Posterior vena cava (tissue), 2 donors: ENCODE measurements around the gene LEAP2. TPM values are rescaled to one million over a fixed set of nuclear protein-coding genes. Genes with fewer than 3 reads are reported as not detected.
"Not testable (repeated sequence)": the region's sequence is repeated elsewhere in the genome, so short reads cannot be mapped to it uniquely, and the experiment has no call there.

ENCODE experiments used
- DNase-seq: peaks from one replicate; pipeline ENCODE4 v3.0.0-alpha.2; 2020; ENCODE audit warnings: low spot score
- intact Hi-C, 2 donors: fragments of 100-400 bp; cut with DNase I; formaldehyde crosslinking; loops; one replicate each; pipeline versions ENCODE4 v1.14.1 to v1.14.2; 2022 to 2023
- total RNA-seq, 2 donors: library from RNA; stranded (reverse); fragmentation: NEBNext Ultra II Directional; extraction: Animal tissue kit (Norgen Biotek cat#: 25700); gene quantifications; one replicate each; pipeline ENCODE4 v1.2.1, GENCODE V29; 2021
- donor health status: DM: yes; HTN: yes; CAD: no.
- donor health status: DM: yes; HTN: yes; CAD: no.

The LEAP2 gene
- total RNA-seq, 2 donors from 2014 or later, result 0.48 to 0.69 TPM

DNA sequence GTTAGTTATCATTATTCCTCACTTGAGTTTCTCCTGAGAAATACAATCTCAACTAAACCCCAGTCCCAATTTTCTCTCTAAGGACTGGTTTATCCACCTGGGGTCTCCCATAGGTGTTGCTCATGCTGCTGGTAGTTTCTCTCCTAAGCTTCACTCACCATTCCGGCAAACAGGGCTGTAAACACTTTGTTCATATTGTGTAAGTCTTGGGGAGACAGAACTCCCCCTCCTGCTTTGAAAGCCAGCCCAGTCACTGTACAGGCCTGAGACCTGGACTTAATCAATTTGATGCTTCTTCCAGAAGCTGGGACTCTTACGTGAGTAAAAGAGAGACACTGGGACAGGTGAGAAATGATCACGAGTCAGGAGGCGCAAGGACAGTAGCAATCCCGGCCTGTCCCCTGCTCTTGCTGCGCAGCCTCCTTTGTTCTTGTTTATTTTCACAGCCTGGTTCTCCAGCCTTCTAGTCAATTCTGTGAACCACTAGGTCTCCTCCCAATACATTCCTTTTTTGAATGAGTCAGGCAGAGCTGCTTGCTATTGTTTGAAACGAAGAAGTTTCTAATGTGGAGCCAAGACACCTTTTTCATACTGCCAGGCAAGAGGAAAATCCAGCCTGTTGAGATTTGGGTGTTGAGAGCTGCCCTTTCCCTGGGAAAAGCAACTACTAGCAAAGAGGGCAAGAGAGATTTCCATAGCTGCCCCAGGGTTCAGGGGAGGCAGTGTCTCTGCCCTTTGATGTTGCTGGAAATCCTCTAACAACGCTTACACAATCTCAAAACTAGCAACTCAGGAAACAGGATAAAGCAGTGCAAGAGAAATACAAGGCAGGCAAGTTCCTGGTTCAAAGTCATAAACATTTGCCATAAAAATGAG, 33.8 kb upstream of the LEAP2 start:
- no peak for DNase-seq
- intact Hi-C loops, result no loop called here

DNA sequence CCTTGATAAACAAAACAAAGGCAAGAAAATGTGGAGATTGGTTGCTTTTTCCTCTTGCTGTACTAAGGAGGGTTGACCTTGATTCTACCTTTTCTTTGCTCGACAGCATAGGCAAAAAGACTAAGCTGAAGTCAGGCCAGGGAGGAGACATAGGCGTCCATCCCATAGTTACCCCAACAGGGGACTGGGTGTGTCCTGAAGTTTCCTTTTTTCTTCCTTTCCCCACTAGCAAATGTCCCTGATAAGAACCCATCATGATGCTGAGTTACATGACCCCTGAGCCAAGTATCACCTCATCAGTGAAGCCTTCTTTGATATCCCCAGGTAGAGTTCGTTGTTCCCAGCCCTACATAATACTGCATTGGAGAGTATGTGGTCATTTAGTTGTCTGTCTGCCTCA, 33.2 kb upstream of the LEAP2 start:
- intact Hi-C loops, result no loop called here
- DNase-seq, result no peak

DNA sequence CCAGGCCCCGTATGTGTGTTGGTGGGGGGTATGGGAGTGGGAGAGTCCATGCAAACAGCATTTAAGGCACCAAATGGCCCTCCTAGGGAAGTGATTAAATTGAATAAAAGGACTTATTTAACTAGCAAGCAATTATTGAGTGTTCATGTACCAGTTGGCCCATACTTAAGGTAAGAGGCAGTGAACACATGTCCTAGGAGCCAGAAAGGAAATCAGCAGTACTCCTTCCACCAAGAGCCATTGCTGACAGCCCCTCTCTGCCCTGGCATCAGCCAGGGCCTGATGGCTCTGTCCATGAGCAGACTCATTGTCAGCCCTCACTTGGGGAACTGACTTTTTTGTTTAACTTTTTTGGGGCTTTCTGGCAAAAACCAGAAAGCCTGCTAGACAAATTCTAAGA, 32.6 kb upstream of the LEAP2 start:
- intact Hi-C loops, result no loop called here
- DNase-seq, result no peak

DNA sequence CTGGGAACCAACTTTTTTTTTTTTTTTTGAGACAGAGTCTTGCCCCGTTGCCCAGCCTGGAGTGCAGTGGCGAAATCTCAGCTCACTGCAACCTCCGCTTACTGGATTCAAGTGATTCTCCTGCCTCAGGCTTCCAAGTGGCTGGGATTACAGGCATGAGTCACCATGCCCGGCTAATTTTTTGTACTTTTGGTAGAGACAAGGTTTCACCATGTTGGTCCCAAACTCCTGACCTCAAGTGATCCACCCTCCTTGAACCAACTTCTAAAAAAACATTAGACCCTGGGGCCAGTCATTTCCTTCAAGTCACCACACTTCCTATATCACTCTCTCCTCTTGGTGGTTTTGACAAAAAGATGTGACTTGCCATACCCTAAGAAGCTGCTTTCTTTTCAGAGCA, 32.2 kb upstream of the LEAP2 start:
- intact Hi-C loops, result no loop called here
- no peak for DNase-seq

DNA sequence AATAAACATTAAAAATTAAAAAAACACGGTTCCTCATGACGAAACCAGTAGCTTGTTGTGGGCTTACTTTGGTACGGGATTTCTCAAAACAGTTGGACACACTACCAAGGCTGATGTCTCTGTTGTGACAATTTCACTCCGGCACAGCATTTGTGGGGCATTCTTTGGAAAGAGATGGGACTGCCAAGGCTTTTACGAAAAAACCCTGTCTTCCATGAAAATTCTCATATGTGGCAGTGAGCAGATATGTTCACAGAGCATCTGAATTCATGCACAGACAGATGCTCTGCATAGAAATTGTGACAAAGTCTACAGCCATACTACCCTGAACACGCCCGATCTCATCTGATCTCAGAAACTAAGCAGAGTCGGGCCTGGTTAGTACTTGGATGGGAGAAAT, 25.2 kb upstream of the LEAP2 start:
- DNase-seq, result no peak
- intact Hi-C loops, result no loop called here

DNA sequence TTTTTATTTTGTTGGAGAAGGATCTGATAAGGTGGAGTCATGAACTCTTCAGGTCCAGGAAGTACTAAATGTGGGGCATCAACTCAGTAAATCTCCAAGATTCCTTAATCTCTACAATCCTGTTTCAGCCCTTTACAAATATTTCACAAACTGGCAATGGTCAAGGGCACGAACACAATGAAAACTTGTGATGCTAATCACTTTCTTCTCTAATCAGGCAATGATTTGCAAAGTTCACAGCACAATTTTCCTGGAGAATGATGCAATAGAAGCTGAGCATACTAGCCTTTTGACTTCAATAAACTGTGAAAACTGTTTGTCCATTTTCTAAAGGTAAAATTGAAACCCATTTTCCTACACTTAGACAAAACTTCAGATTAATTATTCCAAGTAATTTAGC, 24.1 kb upstream of the LEAP2 start:
- DNase-seq, result no peak
- intact Hi-C loops, result no loop called here

DNA sequence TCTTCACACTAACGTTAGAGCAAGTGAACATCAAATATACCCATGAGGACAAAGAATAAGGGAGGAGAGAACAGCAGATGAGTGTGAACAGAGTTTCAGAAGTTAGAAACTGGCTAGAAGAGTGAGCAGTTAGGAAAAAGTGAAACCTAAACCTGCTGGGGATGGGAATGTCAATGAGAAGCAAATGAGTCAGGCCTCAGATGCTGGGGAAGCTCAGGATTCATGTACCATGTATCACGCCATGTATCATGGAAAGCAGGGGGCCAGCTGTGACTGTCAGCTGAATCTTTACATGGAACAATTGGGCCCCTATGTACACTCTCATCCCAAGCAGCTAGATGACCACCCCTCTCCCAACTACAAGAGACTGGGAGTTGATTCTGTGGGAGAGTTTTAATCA, 23.4 kb upstream of the LEAP2 start:
- intact Hi-C loops, result no loop called here
- no peak for DNase-seq

DNA sequence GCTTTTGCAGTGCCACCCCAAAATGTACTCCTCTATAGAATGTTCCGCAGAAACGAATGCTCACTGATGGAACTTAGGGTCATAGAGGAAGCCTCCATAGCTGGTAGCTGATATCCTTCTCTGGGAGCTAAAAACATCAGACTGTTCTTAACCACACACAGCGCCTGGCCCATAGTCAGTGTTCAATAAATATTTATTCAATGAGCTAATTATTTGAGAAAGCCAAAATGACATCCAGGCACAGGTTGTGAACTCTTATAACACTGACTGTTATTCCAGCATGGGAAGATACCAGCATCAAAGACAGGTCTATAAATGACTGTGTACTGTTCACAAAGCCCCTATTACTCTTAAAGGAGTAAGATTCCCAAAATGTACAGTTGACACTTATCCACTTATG, 20.1 kb upstream of the LEAP2 start:
- intact Hi-C loops, result no loop called here
- DNase-seq, result no peak

DNA sequence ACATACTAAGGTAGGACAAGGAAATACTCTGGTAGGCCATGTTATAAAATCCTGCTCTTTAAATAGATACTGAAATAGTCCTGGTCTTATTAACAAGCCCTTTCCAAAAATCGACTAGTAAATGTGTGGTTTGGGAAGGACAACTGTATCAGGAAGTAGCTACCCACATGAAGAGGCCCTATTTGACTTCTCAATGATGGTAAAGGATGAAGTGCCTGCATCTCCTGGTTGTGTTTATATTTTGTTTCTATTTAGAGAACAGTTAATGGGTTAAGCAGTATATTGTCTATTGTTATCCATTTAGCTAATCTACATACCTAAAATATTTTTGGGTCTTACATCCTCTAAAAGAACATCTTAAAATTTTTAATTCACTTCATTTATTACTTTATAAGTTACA, 19.7 kb upstream of the LEAP2 start:
- DNase-seq, result no peak
- intact Hi-C loops, result no loop called here

DNA sequence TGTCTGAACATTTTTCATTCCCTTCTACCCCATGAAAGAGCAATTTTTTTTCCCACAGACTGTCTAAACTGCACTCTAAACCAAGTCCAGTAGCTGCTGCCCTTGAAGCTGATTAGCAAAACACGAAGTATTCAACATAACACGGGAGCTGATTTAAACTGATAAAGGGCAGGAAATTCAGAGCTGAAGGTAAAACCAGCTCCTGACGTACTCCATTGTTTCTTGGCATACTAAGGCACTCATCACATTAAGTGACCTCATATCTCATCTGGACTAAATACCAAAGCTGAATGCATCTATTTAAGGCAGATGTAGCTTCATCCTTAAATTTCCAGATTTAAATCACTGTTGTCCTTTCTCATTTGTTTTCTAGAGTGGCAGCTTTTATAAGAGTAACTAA, 19.2 kb upstream of the LEAP2 start:
- no peak for DNase-seq
- intact Hi-C loops, result no loop called here

DNA sequence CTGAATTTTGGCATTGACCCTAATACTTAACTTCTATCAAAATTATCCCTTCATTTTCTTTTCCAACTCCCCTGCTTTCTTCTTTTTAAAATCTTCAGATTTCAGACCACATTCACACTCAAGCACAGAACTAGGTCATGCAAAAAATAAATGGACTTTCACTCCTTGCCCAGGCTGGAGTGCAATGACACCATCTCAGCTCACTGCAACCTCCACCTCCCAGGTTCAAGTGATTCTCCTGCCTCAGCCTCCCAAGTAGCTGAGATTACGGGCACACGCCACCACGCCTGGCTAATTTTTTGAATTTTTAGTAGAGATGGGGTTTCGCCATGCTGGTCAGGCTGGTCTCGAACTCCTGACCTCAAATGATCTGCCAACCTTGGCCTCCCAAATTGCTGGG, 18.5 kb upstream of the LEAP2 start:
- DNase-seq, intact Hi-C loops: not testable (repeated sequence)

DNA sequence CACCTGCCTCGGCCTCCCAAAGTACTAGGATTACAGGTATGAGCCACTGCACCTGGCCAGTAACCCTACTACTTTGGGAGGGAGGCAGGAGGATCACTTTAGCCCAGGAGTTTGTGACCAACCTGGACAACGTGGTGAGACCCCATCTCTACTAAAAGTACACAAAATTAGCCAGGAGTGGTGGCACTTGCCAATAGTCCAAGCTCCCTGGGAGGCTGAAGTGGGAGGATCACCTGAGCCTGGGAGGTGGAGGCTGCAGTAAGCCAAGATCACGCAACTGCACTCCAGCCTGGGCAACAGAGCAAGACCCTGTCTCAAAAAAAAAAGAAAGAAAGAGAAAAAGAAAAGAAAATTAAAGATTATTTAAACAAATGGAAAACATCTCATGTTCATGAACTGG, 17.5 kb upstream of the LEAP2 start:
- no peak for DNase-seq
- intact Hi-C loops, result no loop called here

DNA sequence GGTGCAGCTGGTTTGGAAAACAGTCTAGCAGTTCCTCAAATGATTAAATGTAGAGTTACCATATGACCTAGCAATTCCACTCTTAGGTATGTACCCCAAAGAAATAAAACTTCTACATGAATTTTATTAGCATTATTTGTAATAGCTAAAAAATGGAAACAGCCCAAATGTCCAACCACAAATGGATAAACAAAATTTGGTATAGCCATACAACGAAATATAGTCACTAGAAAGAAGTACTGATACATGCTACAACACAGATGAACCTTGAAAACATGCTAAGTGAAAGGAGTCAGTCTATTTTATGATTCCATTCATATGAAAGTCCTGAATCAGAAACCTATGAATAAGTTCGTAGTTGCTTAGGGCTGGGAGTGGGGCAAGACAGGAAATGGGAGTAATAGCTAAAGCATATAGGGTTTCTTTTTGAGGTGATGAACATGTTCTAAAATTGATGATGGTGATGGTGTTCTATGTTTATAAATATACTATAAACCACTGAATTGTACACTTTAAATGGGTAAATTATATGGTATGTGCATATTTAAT, 13.5 kb upstream of the LEAP2 start:
- DNase-seq, result no peak
- intact Hi-C loops, result no loop called here

DNA sequence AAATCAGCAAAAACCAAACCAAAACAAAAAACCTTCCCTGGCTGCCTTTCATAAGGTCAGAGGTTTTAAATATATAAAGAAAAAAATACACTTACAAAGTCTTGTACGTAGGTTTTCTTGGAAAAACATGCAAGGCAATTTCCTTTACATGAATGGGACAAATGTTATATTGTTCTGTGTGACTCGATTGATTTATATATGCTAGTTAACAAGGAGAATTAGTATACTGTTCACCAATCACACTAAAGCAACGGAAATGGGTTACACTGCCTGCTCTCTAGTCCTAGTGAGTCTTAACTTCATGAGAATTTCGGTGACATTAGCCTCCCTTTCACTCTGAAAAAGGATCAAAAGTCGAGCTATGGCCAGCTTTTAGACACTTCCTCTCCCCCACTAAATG, 12.7 kb upstream of the LEAP2 start:
- no peak for DNase-seq
- intact Hi-C loops, result no loop called here

DNA sequence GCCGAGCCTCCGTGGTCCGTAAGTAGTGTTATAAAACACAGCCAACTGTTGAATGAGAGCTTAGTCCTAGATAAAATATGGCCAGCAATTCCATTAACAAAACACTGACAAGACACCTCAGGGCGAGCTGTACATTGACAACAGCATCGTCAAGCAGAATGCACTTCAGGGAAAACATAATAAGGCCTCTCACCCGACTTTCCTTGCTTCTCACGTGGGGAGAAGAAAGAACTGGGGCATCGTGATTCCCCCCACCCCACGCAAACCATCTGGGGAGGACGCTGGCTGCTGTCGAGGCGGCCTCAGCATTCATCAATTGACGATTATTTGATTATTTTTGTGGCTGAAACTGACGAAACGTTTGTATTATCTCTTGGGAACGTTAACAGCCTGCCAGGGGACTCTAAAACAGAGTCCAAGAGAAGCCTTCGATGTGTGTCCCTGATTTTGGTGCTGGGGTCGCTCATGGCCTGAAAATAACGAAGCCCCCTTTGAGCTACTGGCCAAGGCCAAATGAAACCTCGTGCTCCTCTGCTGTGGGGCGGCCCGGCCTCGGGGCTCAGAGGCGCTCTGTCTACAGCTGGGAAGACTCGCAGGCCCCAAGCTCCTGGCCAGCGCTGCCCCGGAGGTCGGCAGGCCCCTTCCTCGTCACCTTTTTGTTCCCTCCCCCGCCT, 7.7 kb upstream of the LEAP2 start:
- intact Hi-C loops, result no loop called here
- DNase-seq, result no peak

DNA sequence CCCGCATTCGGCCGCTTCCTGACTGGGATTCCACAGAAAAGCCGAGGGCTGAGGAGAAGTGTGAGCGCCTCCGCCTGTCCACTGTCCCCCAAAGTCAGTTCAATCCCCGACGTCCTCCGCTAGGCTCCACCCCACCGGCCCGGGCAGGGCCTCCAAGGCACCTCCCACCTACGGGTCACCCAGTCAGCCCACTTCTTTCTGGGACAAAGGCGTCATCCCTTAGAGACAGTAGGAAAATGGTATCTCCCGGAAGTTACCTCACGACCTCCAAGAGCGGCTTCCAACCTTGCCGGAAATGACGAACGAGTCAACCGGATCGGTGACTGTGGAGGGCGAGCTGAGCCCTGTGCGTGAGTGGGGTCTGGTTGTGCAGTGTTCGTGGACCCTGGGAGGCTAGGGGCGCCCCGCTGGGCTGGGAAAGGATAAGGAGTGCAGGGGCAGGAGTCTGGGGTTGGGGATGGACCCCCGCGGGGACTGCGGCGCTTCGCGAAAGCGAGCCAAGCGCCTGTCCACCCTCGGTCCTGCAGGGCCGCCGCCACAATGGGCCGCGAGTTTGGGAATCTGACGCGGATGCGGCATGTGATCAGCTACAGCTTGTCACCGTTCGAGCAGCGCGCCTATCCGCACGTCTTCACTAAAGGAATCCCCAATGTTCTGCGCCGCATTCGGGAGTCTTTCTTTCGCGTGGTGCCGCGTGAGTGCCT, 7.0 kb upstream of the LEAP2 start, which contains the start of the genes GDF9 and UQCRQ:
Gene GDF9 (minus strand): TSS at position 128 of the 704 bp plus-strand sequence. CDS start 1,936 bp downstream, outside the sequence.
Gene UQCRQ (plus strand): TSS at position 301 of the 704 bp plus-strand sequence. CDS start 240 bp downstream, at position 541.
- peak; percentile 98 for DNase-seq
- intact Hi-C loops, result no loop called here

DNA sequence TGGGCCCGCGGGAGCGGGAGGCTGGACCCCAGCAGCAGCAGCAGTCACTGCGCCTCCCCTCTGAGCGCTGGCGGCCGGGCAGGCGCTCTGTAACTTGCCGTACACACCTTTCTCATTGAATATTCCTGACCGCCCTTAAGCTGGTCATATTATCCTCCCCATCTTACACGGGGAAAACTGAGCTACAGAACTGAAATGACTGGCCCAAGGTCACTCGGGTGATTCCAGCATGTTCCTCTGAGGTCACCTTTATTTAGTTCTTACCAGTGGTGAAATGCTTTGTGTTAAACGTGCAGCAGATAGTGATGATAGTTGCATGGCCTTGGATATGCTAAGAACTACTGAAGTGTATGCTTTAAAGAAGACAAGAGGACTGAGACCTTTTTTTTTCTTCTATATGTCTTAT, 6.4 kb upstream of the LEAP2 start:
- intact Hi-C loops, result no loop called here
- no peak for DNase-seq

DNA sequence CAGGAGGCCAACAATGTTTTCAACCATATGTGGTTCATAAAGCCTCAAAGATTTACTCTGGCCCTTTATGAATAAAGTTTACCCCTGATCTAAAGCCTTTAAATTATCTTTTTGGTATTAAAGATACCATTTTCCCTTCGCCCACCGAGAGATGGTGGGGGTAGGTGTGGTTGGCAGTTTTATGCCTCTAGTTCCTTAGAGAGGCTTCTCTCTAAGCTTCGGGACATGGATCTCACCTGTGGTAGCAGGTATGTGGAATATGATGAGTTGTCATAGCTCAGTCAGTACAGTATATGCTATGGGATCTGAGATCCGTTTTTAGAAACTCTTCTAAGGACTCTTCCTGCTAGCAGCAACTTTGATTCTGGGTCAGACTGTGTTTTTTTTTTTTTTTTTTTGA, 4.7 kb upstream of the LEAP2 start:
- DNase-seq, result no peak
- intact Hi-C loops, result no loop called here

DNA sequence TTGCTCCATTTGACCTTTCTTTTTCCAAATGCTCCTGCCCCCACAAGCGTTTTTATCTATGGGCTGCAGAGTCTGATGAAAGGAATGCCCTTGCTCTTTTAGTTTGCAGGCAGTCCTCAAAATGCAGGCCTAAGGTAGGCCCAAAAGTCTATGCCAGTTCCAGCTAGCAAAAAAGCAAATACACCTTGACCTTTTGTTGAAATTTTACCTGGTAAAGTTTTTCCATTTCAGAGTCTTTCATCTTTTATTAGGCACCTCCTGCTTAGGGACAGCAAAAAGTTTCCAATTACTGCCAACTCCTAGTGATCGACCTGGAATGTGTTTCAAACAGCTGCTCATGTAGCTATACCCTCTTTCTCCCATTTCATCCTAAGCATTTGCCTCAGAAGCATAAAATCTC, 2.7 kb upstream of the LEAP2 start:
- no peak for DNase-seq
- intact Hi-C loops, result no loop called here
